ENCODE data around the gene HMGCLL1.

HMGCLL1 gene

DNA sequence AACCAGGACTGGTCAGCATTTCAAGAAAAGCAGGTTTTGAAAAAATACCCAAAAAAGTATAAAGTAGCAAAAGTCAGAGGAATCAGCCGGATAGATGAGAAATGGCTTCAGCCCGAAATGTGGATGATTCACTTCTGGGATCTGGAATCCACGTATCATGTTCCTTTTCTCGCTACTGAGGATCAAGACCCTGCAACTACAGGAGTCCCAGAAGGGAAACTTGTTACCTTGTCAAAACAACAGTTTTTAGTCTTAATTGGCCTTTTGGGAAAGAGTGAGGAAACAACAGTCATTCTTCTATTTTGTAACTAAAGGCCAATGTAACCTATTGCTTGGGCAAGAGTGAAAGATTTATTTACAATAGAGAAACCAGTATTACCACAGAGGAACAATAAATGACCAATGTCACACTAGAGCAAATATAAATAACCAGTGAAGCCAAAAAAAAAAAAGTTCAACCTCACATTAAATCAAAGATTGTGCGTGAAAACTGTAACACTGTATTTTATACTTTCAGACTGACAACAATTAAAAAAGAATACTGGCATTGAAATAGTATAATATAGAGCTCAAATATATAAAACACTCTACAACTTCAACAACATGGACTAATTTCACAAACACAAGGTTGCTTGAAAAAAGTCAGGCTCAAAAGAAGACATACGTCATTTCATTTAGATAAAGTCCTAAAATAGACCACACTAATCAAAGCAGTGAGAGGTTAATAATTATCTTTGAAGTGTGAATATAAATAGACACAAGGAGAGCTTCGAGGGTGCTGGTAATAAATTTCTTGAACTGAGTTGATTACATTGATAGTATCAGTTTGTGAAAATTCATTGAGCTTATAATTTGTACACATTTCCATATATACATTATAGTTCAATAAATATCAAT is 135.5 kb downstream of the HMGCLL1 start:
- H3K4me1 ChIP-seq (ENCODE audit: insufficient read depth, low read length): no peaks in the 10 kb centered on the region
- no peak overlapping the region for H2AFZ ChIP-seq (ENCODE audit: low read depth, low read length)
- no peaks in the 10 kb centered on the region for H3K27me3 ChIP-seq (ENCODE audit: insufficient read depth, low read length, poor library complexity)
- no peaks in the 10 kb centered on the region for H4K20me1 ChIP-seq (ENCODE audit: insufficient read depth, low read length)
- DNase-seq (no peak), ATAC-seq (ENCODE audit: insufficient read depth, low read depth) (no peak)
- no peak overlapping the region for H3K9ac ChIP-seq (ENCODE audit: low read depth, low read length)
- no peak overlapping the region for H3K27ac ChIP-seq (ENCODE audit: low read length)
- H3K4me2 ChIP-seq (ENCODE audit: insufficient read depth, low read length): no peak overlapping the region
- no peak for TF ChIP-seq EZH2 (IDR thresholded peaks at IDR 0.05; ENCODE audit: borderline replicate concordance, low read depth, low read length, severe bottlenecking)
- TF ChIP-seq, protein P1, sequence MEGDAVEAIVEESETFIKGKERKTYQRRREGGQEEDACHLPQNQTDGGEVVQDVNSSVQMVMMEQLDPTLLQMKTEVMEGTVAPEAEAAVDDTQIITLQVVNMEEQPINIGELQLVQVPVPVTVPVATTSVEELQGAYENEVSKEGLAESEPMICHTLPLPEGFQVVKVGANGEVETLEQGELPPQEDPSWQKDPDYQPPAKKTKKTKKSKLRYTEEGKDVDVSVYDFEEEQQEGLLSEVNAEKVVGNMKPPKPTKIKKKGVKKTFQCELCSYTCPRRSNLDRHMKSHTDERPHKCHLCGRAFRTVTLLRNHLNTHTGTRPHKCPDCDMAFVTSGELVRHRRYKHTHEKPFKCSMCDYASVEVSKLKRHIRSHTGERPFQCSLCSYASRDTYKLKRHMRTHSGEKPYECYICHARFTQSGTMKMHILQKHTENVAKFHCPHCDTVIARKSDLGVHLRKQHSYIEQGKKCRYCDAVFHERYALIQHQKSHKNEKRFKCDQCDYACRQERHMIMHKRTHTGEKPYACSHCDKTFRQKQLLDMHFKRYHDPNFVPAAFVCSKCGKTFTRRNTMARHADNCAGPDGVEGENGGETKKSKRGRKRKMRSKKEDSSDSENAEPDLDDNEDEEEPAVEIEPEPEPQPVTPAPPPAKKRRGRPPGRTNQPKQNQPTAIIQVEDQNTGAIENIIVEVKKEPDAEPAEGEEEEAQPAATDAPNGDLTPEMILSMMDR (IDR thresholded peaks at IDR 0.05; ENCODE audit: borderline replicate concordance, extremely low read depth, low read length, poor library complexity, severe bottlenecking): no peak
- no peaks in the 10 kb centered on the region for H3K36me3 ChIP-seq (ENCODE audit: insufficient read depth, low read length)
- H3K4me3 ChIP-seq (ENCODE audit: low read depth in 1 of 2, low read length in 2 of 2): no peak overlapping the region
- H3K9me3 ChIP-seq (ENCODE audit: insufficient read depth, low read length, severe bottlenecking): no peaks in the 10 kb centered on the region
- no peaks in the 10 kb centered on the region for H3K79me2 ChIP-seq (ENCODE audit: insufficient read depth, low read length)

- Histone ChIP-seq H3K9me3 (ENCODE audit: insufficient read depth, low read length, severe bottlenecking) (no peaks in the 10 kb centered on the region), H3K79me2 (ENCODE audit: insufficient read depth, low read length) (no peaks in the 10 kb centered on the region), H2AFZ (ENCODE audit: low read depth, low read length) (no peak overlapping the region), H3K36me3 (ENCODE audit: insufficient read depth, low read length) (no peaks in the 10 kb centered on the region), H3K4me3 (ENCODE audit: low read depth in 1 of 2, low read length in 2 of 2) (no peak overlapping the region), H3K27me3 (ENCODE audit: insufficient read depth, low read length, poor library complexity) (no peaks in the 10 kb centered on the region), H3K4me1 (ENCODE audit: insufficient read depth, low read length) (no peaks in the 10 kb centered on the region), H3K9ac (ENCODE audit: low read depth, low read length) (no peak overlapping the region), H4K20me1 (ENCODE audit: insufficient read depth, low read length) (no peaks in the 10 kb centered on the region), H3K4me2 (ENCODE audit: insufficient read depth, low read length) (no peak overlapping the region), H3K27ac (ENCODE audit: low read length) (no peak overlapping the region)
- DNase-seq (no peak), ATAC-seq (ENCODE audit: insufficient read depth, low read depth) (no peak)
- TF ChIP-seq EZH2 (IDR thresholded peaks at IDR 0.05; ENCODE audit: borderline replicate concordance, low read depth, low read length, severe bottlenecking): no peak
These were observed 140.8 kb downstream of the HMGCLL1 start for GRCh38 chr6:55438203-55438602.

- Histone ChIP-seq H3K27ac (ENCODE audit: low read length) (no peak overlapping the region), H2AFZ (ENCODE audit: low read depth, low read length) (no peak overlapping the region), H3K36me3 (ENCODE audit: insufficient read depth, low read length) (no peaks in the 10 kb centered on the region), H3K79me2 (ENCODE audit: insufficient read depth, low read length) (no peaks in the 10 kb centered on the region), H3K9ac (ENCODE audit: low read depth, low read length) (no peak overlapping the region), H3K4me2 (ENCODE audit: insufficient read depth, low read length) (no peak overlapping the region), H3K27me3 (ENCODE audit: insufficient read depth, low read length, poor library complexity) (no peaks in the 10 kb centered on the region), H4K20me1 (ENCODE audit: insufficient read depth, low read length) (no peaks in the 10 kb centered on the region), H3K4me1 (ENCODE audit: insufficient read depth, low read length) (no peaks in the 10 kb centered on the region), H3K4me3 (ENCODE audit: low read depth in 1 of 2, low read length in 2 of 2) (no peak overlapping the region), H3K9me3 (ENCODE audit: insufficient read depth, low read length, severe bottlenecking) (no peaks in the 10 kb centered on the region)
- TF ChIP-seq, protein P1 (IDR thresholded peaks at IDR 0.05; ENCODE audit: borderline replicate concordance, extremely low read depth, low read length, poor library complexity, severe bottlenecking): no peak
- no peak for TF ChIP-seq EZH2 (IDR thresholded peaks at IDR 0.05; ENCODE audit: borderline replicate concordance, low read depth, low read length, severe bottlenecking)
- ATAC-seq (ENCODE audit: insufficient read depth, low read depth) (no peak), DNase-seq (no peak)
These were observed 141.9 kb downstream of the HMGCLL1 start for GRCh38 chr6:55437141-55437540.

GRCh38 chr6:55433446-55434130 is 145.4 kb downstream of the HMGCLL1 start:
- Histone ChIP-seq H3K9ac (ENCODE audit: low read depth, low read length) (no peak overlapping the region), H3K4me3 (ENCODE audit: low read depth in 1 of 2, low read length in 2 of 2) (no peak overlapping the region), H4K20me1 (ENCODE audit: insufficient read depth, low read length) (no peaks in the 10 kb centered on the region), H3K27ac (ENCODE audit: low read length) (no peak overlapping the region), H3K4me1 (ENCODE audit: insufficient read depth, low read length) (no peaks in the 10 kb centered on the region), H3K79me2 (ENCODE audit: insufficient read depth, low read length) (no peaks in the 10 kb centered on the region), H3K4me2 (ENCODE audit: insufficient read depth, low read length) (no peak overlapping the region), H3K27me3 (ENCODE audit: insufficient read depth, low read length, poor library complexity) (no peaks in the 10 kb centered on the region), H2AFZ (ENCODE audit: low read depth, low read length) (no peak overlapping the region), H3K9me3 (ENCODE audit: insufficient read depth, low read length, severe bottlenecking) (no peaks in the 10 kb centered on the region), H3K36me3 (ENCODE audit: insufficient read depth, low read length) (no peaks in the 10 kb centered on the region)
- DNase-seq: no peak
- no peak for ATAC-seq (ENCODE audit: insufficient read depth, low read depth)
- TF ChIP-seq, protein P1 (IDR thresholded peaks at IDR 0.05; ENCODE audit: borderline replicate concordance, extremely low read depth, low read length, poor library complexity, severe bottlenecking): no peak
- no peak for TF ChIP-seq EZH2 (IDR thresholded peaks at IDR 0.05; ENCODE audit: borderline replicate concordance, low read depth, low read length, severe bottlenecking)

Measured in DND-41 (cell line).